Measurements from ENCODE around the gene C12orf50.

GRCh38 chr12:88044035-88044434, 14.8 kb upstream of the C12orf50 start:
- TF ChIP-seq CTCF (IDR thresholded peaks at IDR 0.05) (no peak), POLR2A (IDR thresholded peaks at IDR 0.05) (no peak)

All from lower leg skin (tissue), 3 donors.